CD14-positive monocyte (primary cell): ENCODE results near the gene SLC34A3. TPM values are rescaled to one million over a fixed set of nuclear protein-coding genes. Genes with fewer than 3 reads are reported as not detected.

ENCODE experiments used
- DNase-seq, 3 donors: peaks; one replicate each; pipeline ENCODE4 v3.0.0-alpha.2; 2011 to 2022
- H2AFZ ChIP-seq: 2 replicates; pipeline ENCODE4 v1.6.0; 2012; ENCODE audit warnings: mild to moderate bottlenecking, low read depth, low read length, inconsistent platforms; ENCODE audit not compliant: insufficient read depth, poor library complexity, severe bottlenecking
- H3K27ac ChIP-seq, 2 donors: 1 replicate in 1 of 2; 2 replicates in 1 of 2; pipeline ENCODE4 v1.5.1; 2012 to 2013; ENCODE audit warnings: low read length in 2 of 2, control low read depth in 1 of 2, inconsistent platforms in 1 of 2, low read depth in 1 of 2, mild to moderate bottlenecking in 1 of 2
- H3K27me3 ChIP-seq, 2 donors: one replicate each; pipeline versions ENCODE4 v1.6.0 to v1.6.1; 2011 to 2013; ENCODE audit warnings: low read length in 2 of 2; ENCODE audit not compliant: control insufficient read depth in 2 of 2, insufficient read depth in 2 of 2
- H3K36me3 ChIP-seq, 2 donors: replicated peaks in 1 of 2; 1 replicate in 1 of 2; 2 replicates in 1 of 2; pipeline versions ENCODE4 v1.5.1 to v1.6.1; 2012 to 2013; ENCODE audit warnings: low read length in 2 of 2, control low read depth in 1 of 2, inconsistent platforms in 1 of 2, mild to moderate bottlenecking in 1 of 2; ENCODE audit not compliant: insufficient read depth in 2 of 2, control insufficient read depth in 1 of 2
- H3K4me1 ChIP-seq, 2 donors: 1 replicate in 1 of 2; 2 replicates in 1 of 2; pipeline versions ENCODE4 v1.5.1 to v1.6.1; 2012 to 2013; ENCODE audit warnings: low read length in 2 of 2, control low read depth in 1 of 2, inconsistent platforms in 1 of 2, mild to moderate bottlenecking in 1 of 2, moderate library complexity in 1 of 2; ENCODE audit not compliant: insufficient read depth in 2 of 2, control insufficient read depth in 1 of 2
- H3K4me2 ChIP-seq: replicated peaks from 2 replicates; pipeline ENCODE3; 2012; ENCODE audit warnings: low read length, moderate library complexity, mild to moderate bottlenecking; ENCODE audit not compliant: poor library complexity, severe bottlenecking; ENCODE audit errors: extremely low read depth
- H3K4me3 ChIP-seq, 3 experiments: fragments of 200-600 bp in 1 of 3; sonication (generic) in 1 of 3; replicated peaks in 1 of 3; 1 replicate in 2 of 3; 2 replicates in 1 of 3; pipeline ENCODE4 v1.5.1; 2011 to 2013; ENCODE audit warnings: low read length in 3 of 3, mild to moderate bottlenecking in 3 of 3, control low read depth in 2 of 3, low read depth in 2 of 3, inconsistent platforms in 1 of 3, moderate library complexity in 1 of 3
- H3K79me2 ChIP-seq: 2 replicates; pipeline ENCODE4 v1.6.0; 2012; ENCODE audit warnings: mild to moderate bottlenecking, control low read depth, inconsistent platforms, low read length, moderate library complexity; ENCODE audit not compliant: insufficient read depth
- H3K9ac ChIP-seq: 2 replicates; pipeline ENCODE4 v1.6.0; 2017; ENCODE audit warnings: low read length, mild to moderate bottlenecking; ENCODE audit not compliant: insufficient read depth, poor library complexity, severe bottlenecking
- H3K9me3 ChIP-seq, 2 donors: replicated peaks in 1 of 2; 1 replicate in 1 of 2; 2 replicates in 1 of 2; pipeline versions ENCODE4 v1.5.1 to v1.6.1; 2012 to 2013; ENCODE audit warnings: low read length in 2 of 2, control low read depth in 1 of 2; ENCODE audit not compliant: control insufficient read depth in 1 of 2, insufficient read depth in 1 of 2
- H4K20me1 ChIP-seq: 2 replicates; pipeline ENCODE4 v1.6.0; 2012; ENCODE audit warnings: mild to moderate bottlenecking, low read length, control low read depth, moderate library complexity; ENCODE audit not compliant: insufficient read depth
- H3K27ac Mint-ChIP-seq, 7 donors: one replicate each; pipeline ENCODE4 v1.8.0; 2020; ENCODE audit warnings: mild to moderate bottlenecking in 7 of 7, mixed read lengths in 7 of 7, moderate library complexity in 6 of 7, inconsistent platforms in 2 of 7
- H3K27me3 Mint-ChIP-seq, 3 donors: one replicate each; pipeline ENCODE4 v1.8.0; 2021 to 2022; ENCODE audit warnings: low read depth in 3 of 3, mild to moderate bottlenecking in 3 of 3, mixed read lengths in 3 of 3, moderate library complexity in 3 of 3, inconsistent platforms in 1 of 3
- H3K36me3 Mint-ChIP-seq, 2 donors: one replicate each; pipeline ENCODE4 v1.8.0; 2020; ENCODE audit warnings: mixed read lengths in 2 of 2, inconsistent platforms in 1 of 2, mild to moderate bottlenecking in 1 of 2
- H3K4me1 Mint-ChIP-seq: one replicate; pipeline ENCODE4 v1.8.0; 2020; ENCODE audit warnings: mild to moderate bottlenecking, mixed read lengths
- H3K4me3 Mint-ChIP-seq, 2 donors: one replicate each; pipeline ENCODE4 v1.8.0; 2020; ENCODE audit warnings: mild to moderate bottlenecking in 2 of 2, mixed read lengths in 2 of 2, moderate library complexity in 1 of 2
- H3K9me3 Mint-ChIP-seq, 7 donors: one replicate each; pipeline ENCODE4 v1.8.0; 2020 to 2022; ENCODE audit warnings: mixed read lengths in 7 of 7, mild to moderate bottlenecking in 6 of 7, moderate library complexity in 6 of 7, inconsistent platforms in 2 of 7
- WGBS: methylation state at CpG from one replicate; pipeline ENCODE4 v1.1.5; 2013; ENCODE audit warnings: missing lambda C conversion rate; ENCODE audit not compliant: insufficient coverage; 5-methylcytosine and 5-hydroxymethylcytosine counted together
- intact Hi-C, 2 donors: fragments of 100-400 bp; cut with micrococcal nuclease; formaldehyde crosslinking; loops; one replicate each; pipeline versions ENCODE4 v1.15.0 to v1.15.1; 2023
- polyA plus RNA-seq, 3 donors: library from polyadenylated mRNA; depleted of rRNA in 1 of 3; unstranded in 2 of 3; stranded (reverse) in 1 of 3; fragments of 300-500 nt in 2 of 3; fragments of >200 nt in 1 of 3; fragmentation: Illumina TruSeq in 2 of 3; gene quantifications; 1 replicate in 2 of 3; 2 replicates in 1 of 3; pipeline ENCODE4 v1.2.3, GENCODE V29; 2012 to 2021
- TF ChIP-seq, protein P1 (sequence below): fragments of 200-600 bp; IDR thresholded peaks from one replicate; pipeline ENCODE4 v1.8.0; 2022; ENCODE audit warnings: antibody characterized with exemption, mild to moderate bottlenecking

Gene SLC34A3
- polyA plus RNA-seq, 3 donors: not detected

DNA sequence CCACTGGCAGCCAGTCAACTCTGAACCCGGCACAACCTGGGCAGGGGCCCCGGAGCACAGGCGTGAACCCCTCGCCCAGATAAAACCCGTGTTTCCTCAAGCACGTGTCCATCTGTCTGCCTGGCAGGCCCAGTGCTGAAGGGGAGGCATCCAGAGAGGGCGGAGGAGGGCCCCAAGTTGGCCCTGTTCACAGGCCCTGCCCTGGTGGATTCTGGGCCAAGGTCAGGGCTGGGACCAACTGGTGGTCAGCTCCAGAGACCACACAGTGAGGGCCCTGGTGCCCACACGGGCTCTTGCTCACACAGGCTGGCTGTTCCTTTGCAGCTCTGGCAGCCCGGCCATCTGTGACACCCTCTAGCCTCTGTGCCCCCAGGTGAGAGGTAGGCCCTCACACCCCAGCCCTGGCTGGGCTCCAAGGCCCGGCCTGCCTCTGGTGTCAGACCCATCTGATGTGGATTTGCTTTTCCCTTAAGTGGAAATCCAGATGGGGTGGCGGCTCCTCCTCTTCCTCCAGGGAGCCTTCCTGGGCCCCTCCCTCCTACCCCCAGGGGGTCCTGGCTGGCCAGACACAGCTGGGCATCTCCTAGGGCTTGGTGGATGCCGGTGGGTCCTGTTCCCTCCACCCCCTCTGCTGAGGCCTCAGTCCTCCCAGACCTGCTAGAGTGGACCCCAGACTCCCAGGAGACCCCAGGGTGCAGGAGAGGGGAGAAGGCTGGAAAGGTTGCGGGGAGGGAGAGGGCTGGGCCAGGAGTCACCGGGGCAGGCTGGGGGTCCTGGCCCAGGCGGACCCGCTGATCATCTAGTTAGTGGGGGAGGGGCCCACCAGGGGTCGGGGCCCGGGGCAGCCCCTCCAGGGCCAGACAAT lies 19.9 kb downstream of the SLC34A3 start:
- intact Hi-C loops: no loop called here
- Histone ChIP-seq H3K27me3 (no peaks in the 10 kb centered on the region), H3K4me1 (peaks cover 7 to 12% of the 10 kb centered on the region in 2 donors), H3K9me3 (no peaks in the 10 kb centered on the region), H3K27ac (no peak overlapping the region), H3K4me3 (no peak overlapping the region), H3K36me3 (no peaks in the 10 kb centered on the region), H3K4me2 (no peak overlapping the region), H2AFZ (no peak overlapping the region), H4K20me1 (peaks cover 3% of the 10 kb centered on the region), H3K79me2 (peaks cover 3% of the 10 kb centered on the region), H3K9ac (no peak overlapping the region)
- TF ChIP-seq, protein P1, sequence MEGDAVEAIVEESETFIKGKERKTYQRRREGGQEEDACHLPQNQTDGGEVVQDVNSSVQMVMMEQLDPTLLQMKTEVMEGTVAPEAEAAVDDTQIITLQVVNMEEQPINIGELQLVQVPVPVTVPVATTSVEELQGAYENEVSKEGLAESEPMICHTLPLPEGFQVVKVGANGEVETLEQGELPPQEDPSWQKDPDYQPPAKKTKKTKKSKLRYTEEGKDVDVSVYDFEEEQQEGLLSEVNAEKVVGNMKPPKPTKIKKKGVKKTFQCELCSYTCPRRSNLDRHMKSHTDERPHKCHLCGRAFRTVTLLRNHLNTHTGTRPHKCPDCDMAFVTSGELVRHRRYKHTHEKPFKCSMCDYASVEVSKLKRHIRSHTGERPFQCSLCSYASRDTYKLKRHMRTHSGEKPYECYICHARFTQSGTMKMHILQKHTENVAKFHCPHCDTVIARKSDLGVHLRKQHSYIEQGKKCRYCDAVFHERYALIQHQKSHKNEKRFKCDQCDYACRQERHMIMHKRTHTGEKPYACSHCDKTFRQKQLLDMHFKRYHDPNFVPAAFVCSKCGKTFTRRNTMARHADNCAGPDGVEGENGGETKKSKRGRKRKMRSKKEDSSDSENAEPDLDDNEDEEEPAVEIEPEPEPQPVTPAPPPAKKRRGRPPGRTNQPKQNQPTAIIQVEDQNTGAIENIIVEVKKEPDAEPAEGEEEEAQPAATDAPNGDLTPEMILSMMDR: no peak
- DNase-seq: no peak
- no peak overlapping the region for H3K4me3 Mint-ChIP-seq
- 91% methylated on average over 12 of the region's 18 CpGs for WGBS
- peaks cover 5 to 11% (median 6%) of the 10 kb centered on the region in 3 donors for H3K27me3 Mint-ChIP-seq
- H3K4me1 Mint-ChIP-seq: peaks cover 6% of the 10 kb centered on the region
- H3K27ac Mint-ChIP-seq: no peak overlapping the region
- H3K9me3 Mint-ChIP-seq: no peaks in the 10 kb centered on the region
- no peaks in the 10 kb centered on the region for H3K36me3 Mint-ChIP-seq

DNA sequence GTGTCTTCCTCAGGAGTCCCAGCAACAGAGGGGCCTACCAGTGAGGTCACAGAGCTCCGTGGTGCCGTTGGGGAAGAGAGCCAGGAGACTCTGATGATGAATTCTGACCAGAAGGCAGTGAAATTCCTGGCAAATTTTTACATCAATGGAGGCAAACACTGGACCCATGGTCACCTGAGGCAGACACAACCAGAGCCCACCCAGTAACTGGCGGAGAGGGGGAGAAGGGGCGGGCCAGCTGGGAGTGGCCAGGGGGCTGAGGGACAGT lies 20.4 kb downstream of the SLC34A3 start, which contains the start of gene STPG3:
Gene STPG3 (plus strand): TSS at position 93 of the 268 bp plus-strand sequence. CDS start 1 bp downstream, at position 94.
- no peak within 1 kb of the TSS for H3K4me2 ChIP-seq
- 96% methylated on average over 4 of the region's 4 CpGs for WGBS
- H3K36me3 Mint-ChIP-seq: peaks cover 0 to 1% of the 10 kb centered on the region in 2 donors
- no peak within 1 kb of the TSS for H3K9ac ChIP-seq
- no peak for DNase-seq
- no peak within 1 kb of the TSS for H2AFZ ChIP-seq
- H3K9me3 Mint-ChIP-seq: no peaks in the 10 kb centered on the region
- H3K27me3 Mint-ChIP-seq: peaks cover 5 to 10% (median 6%) of the 10 kb centered on the region in 3 donors
- H3K36me3 ChIP-seq: no peaks in the 10 kb centered on the region
- no peaks in the 10 kb centered on the region for H3K27me3 ChIP-seq
- H3K9me3 ChIP-seq: no peaks in the 10 kb centered on the region
- peaks cover 12 to 17% of the 10 kb centered on the region in 2 donors for H3K4me1 ChIP-seq
- H3K4me1 Mint-ChIP-seq: peaks cover 10% of the 10 kb centered on the region
- no peak within 1 kb of the TSS for H3K4me3 ChIP-seq
- H4K20me1 ChIP-seq: peaks cover 9% of the 10 kb centered on the region
- H3K27ac Mint-ChIP-seq: no peak within 1 kb of the TSS
- no peak within 1 kb of the TSS for H3K4me3 Mint-ChIP-seq
- TF ChIP-seq, protein P1: no peak
- intact Hi-C loops: no loop called here
- peaks cover 8% of the 10 kb centered on the region for H3K79me2 ChIP-seq
- H3K27ac ChIP-seq: no peak within 1 kb of the TSS
